K562 (cell line): ENCODE data around the gene OXLD1. TPM values are rescaled to one million over a fixed set of nuclear protein-coding genes. Genes with fewer than 3 reads are reported as not detected.

Experiments used
- ATF3 ChIP-seq, 2 experiments: fragments of 450-650 bp in 1 of 2; sonication (generic) in 1 of 2; formaldehyde crosslinking in 1 of 2; IDR thresholded peaks in 1 of 2; conservative IDR thresholded peaks in 1 of 2; 2 replicates each; pipeline versions ENCODE4 v1.6.1 to v1.8.1; 2016 to 2023; ENCODE audit warnings: mild to moderate bottlenecking in 2 of 2, moderate library complexity in 2 of 2, inconsistent platforms in 1 of 2, missing genetic modification reagents in 1 of 2
- CBFA2T3 ChIP-seq: fragments of 450-650 bp; IDR thresholded peaks from 2 replicates; pipeline ENCODE4 v1.6.1; 2017
- CBX8 ChIP-seq: fragments of 200-600 bp; sonication (generic); IDR thresholded peaks from 2 replicates; pipeline ENCODE4 v1.6.1; 2012; ENCODE audit warnings: borderline replicate concordance, mixed run types, low read depth, mild to moderate bottlenecking, moderate library complexity, mixed read lengths, low read length, control low read depth, inconsistent platforms; ENCODE audit not compliant: poor library complexity, severe bottlenecking; ENCODE audit errors: extremely low read depth
- CREBBP ChIP-seq: IDR thresholded peaks from one replicate; pipeline ENCODE4 v1.6.1; 2012; ENCODE audit warnings: low read depth, mild to moderate bottlenecking, control low read depth, inconsistent platforms, low read length
- CUX1 ChIP-seq: fragments of 200-800 bp; sonication (Bioruptor generic); IDR thresholded peaks from 2 replicates; pipeline ENCODE4 v1.6.1; 2016; ENCODE audit warnings: missing genetic modification characterization, missing compliant biosample characterization
- DDX20 ChIP-seq: fragments of 450-650 bp; IDR thresholded peaks from 2 replicates; pipeline ENCODE4 v1.6.1; 2016; ENCODE audit warnings: missing genetic modification characterization, low read depth, mild to moderate bottlenecking, missing compliant biosample characterization, moderate library complexity
- ELF4 ChIP-seq: fragments of 450-650 bp; formaldehyde crosslinking; IDR thresholded peaks from 2 replicates; pipeline ENCODE4 v1.4.0; 2022; ENCODE audit warnings: missing genetic modification characterization
- HSF4 ChIP-seq: fragments of 250-450 bp; sonication (Bioruptor Pico); IDR thresholded peaks from 2 replicates; pipeline ENCODE4 v2.1.2; 2022; ENCODE audit warnings: mild to moderate bottlenecking, moderate library complexity, borderline replicate concordance
- MYNN ChIP-seq, 2 experiments: sonication (generic); formaldehyde crosslinking in 1 of 2; IDR thresholded peaks; 2 replicates each; pipeline versions ENCODE4 v1.5.0 to v1.6.1; 2016 to 2020; ENCODE audit warnings: antibody characterized with exemption in 1 of 2, missing genetic modification reagents in 1 of 2
- PHB2 ChIP-seq: fragments of 450-650 bp; IDR thresholded peaks from 2 replicates; pipeline ENCODE4 v1.6.1; 2017; ENCODE audit warnings: low read depth
- RNF2 ChIP-seq: sonication (generic); IDR thresholded peaks from 2 replicates; pipeline ENCODE4 v1.6.1; 2016
- TCF7 ChIP-seq: sonication (generic); IDR thresholded peaks from 2 replicates; pipeline ENCODE4 v1.6.1; 2016; ENCODE audit warnings: antibody characterized with exemption, borderline replicate concordance
- TFE3 ChIP-seq: fragments of 450-650 bp; formaldehyde crosslinking; IDR thresholded peaks from 2 replicates; pipeline ENCODE4 v1.4.0; 2020; ENCODE audit warnings: mild to moderate bottlenecking, mixed read lengths
- XRCC4 ChIP-seq: IDR thresholded peaks from one replicate; pipeline ENCODE4 v1.6.1; 2011; ENCODE audit not compliant: insufficient read depth, insufficient read length; ENCODE audit errors: extremely low read depth
- ZBTB8A ChIP-seq: fragments of 450-650 bp; IDR thresholded peaks from 2 replicates; pipeline ENCODE4 v1.6.1; 2018; ENCODE audit warnings: mild to moderate bottlenecking, moderate library complexity; ENCODE audit not compliant: partially characterized antibody
- polyA plus RNA-seq, 8 experiments: library from polyadenylated mRNA; depleted of rRNA in 4 of 8; stranded (reverse) in 5 of 8; unstranded in 3 of 8; fragments of >200 nt; fragmentation: Nextera tagmentation in 2 of 8; fragmentation: Illumina TruSeq in 1 of 8; extraction: Ambion mirVana in 2 of 8; extraction: Trizol in 1 of 8; gene quantifications; 2 replicates each; pipeline versions ENCODE4 v1.2.1 to v1.2.3, GENCODE V29; 2011 to 2014; ENCODE audit warnings: inconsistent platforms in 1 of 8, missing spikeins in 1 of 8
- total RNA-seq, 7 experiments: library from RNA; depleted of rRNA in 6 of 7; stranded (reverse); fragments of >200 nt in 6 of 7; fragmentation: Illumina TruSeq in 2 of 7; extraction: Trizol in 2 of 7; gene quantifications; 2 replicates each; pipeline versions ENCODE4 v1.2.1 to v1.2.3, GENCODE V29; 2011 to 2021; ENCODE audit warnings: low replicate concordance in 1 of 7
- TF ChIP-seq, protein P1 (sequence below): fragments of 250-450 bp; sonication (Bioruptor Pico); IDR thresholded peaks from 2 replicates; pipeline ENCODE4 v1.5.0; 2020; ENCODE audit warnings: mild to moderate bottlenecking

Gene OXLD1
- total and polyA plus RNA-seq, 9 of the 15 experiments (the other 6 are each of a cell fraction or from before 2014, with no cell fraction given): 4.4 to 115 (median 29.3) TPM

DNA sequence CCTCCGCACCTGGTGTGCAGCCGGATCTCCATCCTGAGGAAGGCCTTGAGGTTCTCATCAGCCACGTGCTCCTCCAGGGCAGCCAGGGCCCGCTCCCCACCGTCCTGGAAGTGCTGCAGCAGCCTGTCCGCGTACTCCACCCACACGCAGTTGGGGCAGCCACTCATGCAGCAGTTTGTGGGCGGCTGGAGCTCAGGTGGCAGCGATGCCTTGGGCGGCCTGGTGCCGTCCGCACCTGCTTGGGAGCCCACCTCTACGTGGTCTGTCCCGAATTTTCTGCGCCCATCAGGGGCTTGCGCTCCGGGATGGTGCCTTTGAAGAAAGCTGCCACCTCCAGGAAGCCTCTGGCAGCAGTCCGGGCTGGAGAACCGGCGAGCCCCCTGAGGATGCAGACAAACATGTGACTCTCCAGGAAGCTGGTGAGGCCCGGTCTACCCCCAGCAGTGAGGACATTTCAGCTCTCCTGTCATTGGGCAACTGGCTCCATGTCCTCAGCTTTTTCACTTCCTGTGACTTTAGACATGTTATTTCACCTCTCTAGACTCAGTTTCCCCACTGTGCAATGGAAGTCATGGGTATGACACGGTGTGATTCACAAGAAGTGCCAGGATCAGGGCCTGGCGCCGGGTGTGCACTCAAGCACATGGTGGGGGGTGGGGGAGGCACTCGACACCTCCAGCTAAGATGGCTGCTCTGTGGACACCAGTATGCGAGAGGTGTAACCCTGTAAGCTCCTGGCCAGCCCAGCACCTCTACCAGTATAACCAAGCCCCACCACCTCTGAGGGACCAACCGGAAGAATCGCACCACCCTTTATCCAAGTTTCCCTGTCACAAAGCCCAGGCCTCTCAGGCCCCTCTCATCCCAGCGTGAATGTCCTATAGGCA lies 957 bp downstream of the OXLD1 start (continued):
- TF ChIP-seq ATF3 (IDR thresholded peaks at IDR 0.05) (no peak), ATF3 (CRISPR knock-in tag; conservative IDR thresholded peaks at IDR 0.05) (no peak), DDX20 (tag) (no peak), XRCC4 (no peak), CREBBP (no peak), HSF4 (peak; percentile 62; the same call in 1 of the 2 replicates), MYNN (IDR thresholded peaks at IDR 0.05) (no peak), MYNN (CRISPR knock-in tag; IDR thresholded peaks at IDR 0.05) (no peak), TFE3 (CRISPR knock-in tag) (no peak), CBFA2T3 (no peak), PHB2 (no peak), ZBTB8A (no peak), ELF4 (CRISPR knock-in tag) (peak; percentile 79), CUX1 (peak; percentile 92; the same call in 1 of the 2 replicates), TCF7 (no peak), RNF2 (peak; percentile 54; the same call in 1 of the 2 replicates), CBX8 (no peak)
- TF ChIP-seq, protein P1, sequence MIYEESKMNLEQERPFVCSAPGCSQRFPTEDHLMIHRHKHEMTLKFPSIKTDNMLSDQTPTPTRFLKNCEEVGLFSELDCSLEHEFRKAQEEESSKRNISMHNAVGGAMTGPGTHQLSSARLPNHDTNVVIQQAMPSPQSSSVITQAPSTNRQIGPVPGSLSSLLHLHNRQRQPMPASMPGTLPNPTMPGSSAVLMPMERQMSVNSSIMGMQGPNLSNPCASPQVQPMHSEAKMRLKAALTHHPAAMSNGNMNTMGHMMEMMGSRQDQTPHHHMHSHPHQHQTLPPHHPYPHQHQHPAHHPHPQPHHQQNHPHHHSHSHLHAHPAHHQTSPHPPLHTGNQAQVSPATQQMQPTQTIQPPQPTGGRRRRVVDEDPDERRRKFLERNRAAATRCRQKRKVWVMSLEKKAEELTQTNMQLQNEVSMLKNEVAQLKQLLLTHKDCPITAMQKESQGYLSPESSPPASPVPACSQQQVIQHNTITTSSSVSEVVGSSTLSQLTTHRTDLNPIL (CRISPR knock-in tag): peak; percentile 41; the same call in 1 of the 2 replicates
